ENCODE data around the gene NOTO. TPM values are rescaled to one million over a fixed set of nuclear protein-coding genes. Genes with fewer than 3 reads are reported as not detected.

Gene NOTO, protein sequence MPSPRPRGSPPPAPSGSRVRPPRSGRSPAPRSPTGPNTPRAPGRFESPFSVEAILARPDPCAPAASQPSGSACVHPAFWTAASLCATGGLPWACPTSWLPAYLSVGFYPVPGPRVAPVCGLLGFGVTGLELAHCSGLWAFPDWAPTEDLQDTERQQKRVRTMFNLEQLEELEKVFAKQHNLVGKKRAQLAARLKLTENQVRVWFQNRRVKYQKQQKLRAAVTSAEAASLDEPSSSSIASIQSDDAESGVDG
- total RNA-seq (2022; extraction: Qiagen RNA extraction) = 0.02 TPM in 3 of 5 replicates, not detected in the others

DNA sequence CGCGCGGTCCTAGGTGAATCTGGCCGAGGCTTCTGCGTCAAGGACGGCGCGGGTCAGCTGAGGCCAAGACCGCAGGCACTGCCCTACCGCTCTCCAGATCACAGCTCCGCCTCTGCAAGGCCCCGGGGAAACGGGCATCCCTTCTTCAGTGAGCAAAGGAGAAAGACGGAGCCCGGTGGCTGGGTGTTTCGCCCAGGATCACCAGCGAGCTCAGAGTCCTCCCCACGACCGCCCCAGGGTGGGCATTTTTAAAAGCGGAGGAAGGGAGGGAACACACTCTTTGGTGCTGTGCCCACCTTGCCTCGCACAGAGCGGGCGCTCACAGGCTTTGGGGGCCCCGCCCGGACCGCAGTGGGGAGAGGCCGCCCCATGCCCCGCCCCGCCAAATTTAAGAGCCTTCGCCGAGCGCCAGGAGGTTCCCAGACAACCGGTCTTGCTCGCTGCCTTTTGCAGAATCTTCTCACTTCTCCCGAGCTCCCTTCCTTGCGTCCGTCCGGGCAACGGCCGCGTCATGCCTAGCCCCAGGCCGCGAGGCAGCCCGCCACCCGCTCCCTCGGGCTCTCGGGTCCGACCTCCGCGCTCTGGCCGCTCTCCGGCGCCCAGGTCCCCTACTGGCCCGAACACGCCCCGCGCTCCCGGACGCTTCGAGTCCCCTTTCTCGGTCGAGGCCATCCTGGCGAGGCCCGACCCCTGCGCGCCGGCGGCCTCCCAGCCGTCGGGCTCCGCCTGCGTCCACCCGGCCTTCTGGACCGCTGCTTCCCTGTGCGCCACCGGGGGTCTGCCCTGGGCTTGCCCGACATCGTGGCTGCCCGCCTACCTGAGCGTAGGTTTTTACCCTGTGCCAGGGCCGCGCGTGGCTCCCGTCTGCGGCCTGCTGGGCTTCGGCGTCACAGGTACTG, at the start of gene NOTO:
Gene NOTO, plus strand, starts transcription at position 419 of the 899 bp plus-strand sequence. Its CDS starts 93 bp downstream, at position 512.

DNA sequence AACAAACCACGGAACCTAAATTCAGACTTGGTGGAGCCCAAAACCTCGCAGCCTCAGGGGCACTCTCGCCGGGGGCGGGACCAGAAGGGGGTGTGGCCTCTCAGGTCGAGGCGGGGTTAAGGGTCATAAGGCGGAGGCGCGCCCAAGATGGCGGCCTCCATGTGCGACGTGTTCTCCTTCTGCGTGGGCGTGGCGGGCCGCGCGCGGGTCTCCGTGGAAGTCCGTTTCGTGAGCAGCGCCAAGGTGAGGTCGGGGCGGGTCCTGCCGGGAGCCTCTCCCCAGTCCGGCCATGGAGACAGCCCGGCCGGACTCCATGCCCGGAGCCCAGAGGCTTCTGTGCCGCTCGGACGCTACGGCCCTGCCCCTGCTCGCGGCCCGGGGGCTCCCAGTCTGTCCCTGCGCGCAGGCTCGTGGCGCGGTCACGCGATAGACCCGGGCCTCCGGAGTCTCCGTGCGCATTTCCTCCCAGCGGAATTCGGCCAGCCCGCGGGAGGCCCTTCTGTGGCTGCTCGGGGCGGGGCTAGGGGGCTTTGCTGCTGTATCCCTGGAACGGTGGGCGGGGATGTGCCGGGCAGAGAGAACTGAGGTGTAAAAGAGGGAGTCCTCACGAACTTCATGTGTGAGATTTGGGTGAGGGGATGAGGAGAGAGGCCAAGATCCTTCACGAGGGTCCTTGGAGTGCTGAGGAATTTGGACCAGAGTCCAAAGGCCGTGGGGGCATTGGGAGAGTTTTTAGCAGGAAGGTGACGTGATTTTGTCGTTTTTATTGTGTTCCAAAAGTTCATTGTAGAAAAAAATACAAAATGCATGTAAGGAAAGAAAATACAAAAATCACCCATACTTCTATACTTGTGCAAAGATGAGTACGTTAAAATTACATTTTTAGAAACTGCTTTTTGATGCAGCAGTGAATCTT, 12.0 kb downstream of the NOTO start, which contains the start of gene SMYD5:
Gene SMYD5, plus strand, starts transcription at position 126 of the 916 bp plus-strand sequence. Its CDS starts 22 bp downstream, at position 148.

DNA sequence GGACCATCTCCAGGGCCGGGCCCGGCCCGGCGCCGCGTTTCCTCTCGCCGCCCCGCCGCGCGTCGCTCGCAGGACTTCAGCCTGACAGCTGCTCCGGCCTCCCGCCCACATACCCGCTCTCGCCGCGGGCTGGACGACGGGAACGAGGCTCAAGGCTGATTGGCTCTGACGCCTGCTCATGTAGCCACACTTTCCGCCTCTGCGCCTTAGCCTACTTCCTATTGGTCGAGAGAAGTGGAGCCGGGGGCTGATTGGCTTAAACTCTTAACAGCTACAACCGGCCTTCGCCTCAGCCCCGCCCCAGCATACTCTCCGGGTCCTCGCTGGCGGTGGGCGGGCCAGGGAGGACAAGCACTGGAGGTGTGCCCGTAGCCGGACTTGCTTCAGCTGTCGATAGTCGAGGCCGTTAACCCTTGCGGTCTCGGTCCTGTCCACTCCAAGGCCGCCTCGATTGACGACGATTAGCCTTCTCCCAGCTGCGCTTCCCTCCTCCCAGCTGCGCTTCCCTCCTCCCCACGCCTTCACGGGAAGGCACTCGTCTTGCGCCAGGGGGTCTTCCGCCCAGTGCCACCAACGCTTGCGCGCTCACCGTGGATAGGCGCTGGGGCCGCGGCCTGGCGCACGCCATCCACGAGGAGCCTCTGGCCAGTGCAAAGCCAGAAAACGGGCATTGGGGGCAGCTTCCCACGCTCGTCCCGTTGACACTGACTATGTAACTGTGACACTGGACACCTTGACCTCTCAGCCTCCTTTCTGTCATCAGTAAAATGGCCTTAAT, 31.0 kb downstream of the NOTO start, which contains the start of gene PRADC1:
Gene PRADC1, minus strand, starts transcription at position 86 of the 778 bp plus-strand sequence. Its CDS starts 79 bp downstream, at position 7.

DNA sequence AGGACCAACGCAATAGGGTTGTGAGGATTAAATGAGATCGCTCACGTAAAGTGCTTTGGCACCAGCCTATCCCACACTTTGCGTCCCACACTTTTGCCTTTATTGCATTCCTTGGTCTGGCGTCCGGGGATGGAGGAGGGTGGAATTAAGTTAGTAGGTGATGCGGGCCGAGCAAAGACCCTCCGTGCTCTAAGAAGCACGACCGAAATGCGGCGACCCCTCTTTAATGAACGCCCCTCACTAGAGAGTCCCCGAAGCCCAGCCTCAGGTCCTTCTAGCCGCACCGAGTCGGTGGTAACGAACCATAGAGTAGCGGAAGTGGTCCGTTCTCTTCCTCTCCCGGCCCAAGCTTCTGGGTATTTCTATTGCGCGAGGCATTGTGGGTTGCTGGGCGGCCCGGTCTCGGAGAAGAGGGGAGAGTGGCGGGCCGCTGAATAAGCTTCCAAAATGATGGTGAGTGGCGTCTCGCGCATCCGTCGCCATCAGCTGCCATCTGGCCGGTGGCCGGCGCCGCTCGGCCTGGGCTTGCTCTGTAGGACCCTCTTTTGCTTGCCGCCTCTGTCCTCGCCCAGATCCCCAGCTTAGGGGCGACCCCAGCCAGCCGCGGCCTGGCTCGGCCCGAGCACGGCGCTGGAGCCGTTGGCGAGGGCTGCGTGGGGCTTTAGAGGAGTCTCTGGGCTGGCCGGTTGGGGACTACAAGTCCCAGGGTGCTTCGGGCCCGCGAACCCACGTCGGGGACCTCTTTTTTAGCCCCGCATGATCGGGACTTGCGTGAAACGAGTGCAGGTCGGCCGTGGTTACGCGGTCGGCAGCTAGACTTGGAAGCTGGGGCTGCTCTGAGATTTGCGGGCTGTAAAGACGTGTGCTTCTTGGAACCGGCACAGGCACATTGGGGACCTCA, 31.8 kb downstream of the NOTO start, which contains the start of gene CCT7:
Gene CCT7, plus strand, starts transcription at position 377 of the 901 bp plus-strand sequence. Its CDS starts 71 bp downstream, at position 448.

Other genes starting within 250 kb of the NOTO start
- 9.6 to 14.6 TPM (median 12.7 TPM) in 5 replicates for gene SFXN5, start 130.9 kb upstream of the NOTO start, total RNA-seq (2022; extraction: Qiagen RNA extraction)
- 29.2 to 34.5 TPM (median 32.8 TPM) in 5 replicates for gene RAB11FIP5, start 89.6 kb upstream of the NOTO start, total RNA-seq (2022; extraction: Qiagen RNA extraction)
- gene SMYD5, start 11.7 kb downstream of the NOTO start, total RNA-seq (2022; extraction: Qiagen RNA extraction) = 50.3 to 57.7 TPM (median 53.9 TPM) in 5 replicates
- gene PRADC1, start 30.7 kb downstream of the NOTO start, total RNA-seq (2022; extraction: Qiagen RNA extraction) = 18.4 to 23.8 TPM (median 22.4 TPM) in 5 replicates
- 634 to 838 TPM (median 651 TPM) in 5 replicates for gene CCT7, start 31.7 kb downstream of the NOTO start, total RNA-seq (2022; extraction: Qiagen RNA extraction)
- gene FBXO41, start 81.9 kb downstream of the NOTO start, total RNA-seq (2022; extraction: Qiagen RNA extraction) = 3.9 to 5.6 TPM (median 4.4 TPM) in 5 replicates
- gene EGR4, start 91.0 kb downstream of the NOTO start, total RNA-seq (2022; extraction: Qiagen RNA extraction) = 0.09 to 0.27 TPM (median 0.12 TPM) in 5 replicates
- 8.0 to 11.4 TPM (median 9.8 TPM) in 5 replicates for gene ALMS1, start 183.3 kb downstream of the NOTO start, total RNA-seq (2022; extraction: Qiagen RNA extraction)